GM19468 (cell line): ENCODE data around the gene CHIT1.

Experiments
- ATAC-seq: cut with Tn5 transposase; IDR thresholded peaks from one replicate; pipeline ENCODE4 v1.9.1; 2021; ENCODE audit warnings: mild to moderate bottlenecking, moderate library complexity, moderate number of reproducible peaks; ENCODE audit not compliant: unreplicated experiment; ENCODE audit errors: extremely low read depth

CHIT1 gene

DNA sequence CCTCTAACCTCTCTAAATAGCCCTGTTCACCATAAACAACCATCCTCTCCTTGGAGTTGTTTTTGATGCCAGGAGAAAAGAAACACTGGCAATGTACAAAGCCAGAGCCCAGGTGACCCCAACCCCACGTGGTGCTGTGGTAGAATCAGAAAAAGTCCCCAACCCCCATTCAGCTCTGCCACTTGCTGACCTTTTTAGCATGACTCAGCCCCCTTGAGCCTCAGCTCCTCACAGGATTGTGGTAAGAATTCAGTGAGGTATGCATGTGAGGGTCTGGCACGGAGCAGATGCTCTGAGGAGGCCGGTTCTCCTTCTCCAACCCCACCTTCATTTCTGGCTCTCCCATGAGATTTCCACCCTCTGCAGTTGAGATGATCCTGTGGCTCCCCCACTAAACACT lies 31.8 kb downstream of the CHIT1 start:
- no peak for ATAC-seq

DNA sequence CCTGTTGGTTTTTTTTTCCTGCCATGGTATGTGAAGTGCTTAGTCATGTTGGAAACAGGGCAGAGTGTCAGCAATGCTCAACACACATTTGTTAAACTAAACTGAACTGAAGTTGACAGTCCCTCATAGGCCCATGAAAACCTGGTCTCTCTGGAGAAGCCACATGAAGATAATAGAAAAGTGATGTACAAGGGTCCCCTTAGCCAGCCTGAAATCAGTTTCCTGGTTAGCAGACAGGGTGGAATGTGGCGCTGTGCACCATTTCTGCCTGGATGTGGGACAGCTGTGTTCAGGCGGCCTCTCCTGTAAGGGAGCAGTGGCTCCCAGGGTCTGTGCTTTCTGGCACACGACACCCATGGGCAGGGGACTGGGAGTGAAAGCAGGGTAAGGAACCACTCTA lies 33.1 kb downstream of the CHIT1 start:
- no peak for ATAC-seq

- no peak for ATAC-seq
Observed at GRCh38 chr1:203190949-203191348, 38.5 kb downstream of the CHIT1 start.

- no peak for ATAC-seq
Observed at GRCh38 chr1:203189951-203190352, 39.5 kb downstream of the CHIT1 start.

DNA sequence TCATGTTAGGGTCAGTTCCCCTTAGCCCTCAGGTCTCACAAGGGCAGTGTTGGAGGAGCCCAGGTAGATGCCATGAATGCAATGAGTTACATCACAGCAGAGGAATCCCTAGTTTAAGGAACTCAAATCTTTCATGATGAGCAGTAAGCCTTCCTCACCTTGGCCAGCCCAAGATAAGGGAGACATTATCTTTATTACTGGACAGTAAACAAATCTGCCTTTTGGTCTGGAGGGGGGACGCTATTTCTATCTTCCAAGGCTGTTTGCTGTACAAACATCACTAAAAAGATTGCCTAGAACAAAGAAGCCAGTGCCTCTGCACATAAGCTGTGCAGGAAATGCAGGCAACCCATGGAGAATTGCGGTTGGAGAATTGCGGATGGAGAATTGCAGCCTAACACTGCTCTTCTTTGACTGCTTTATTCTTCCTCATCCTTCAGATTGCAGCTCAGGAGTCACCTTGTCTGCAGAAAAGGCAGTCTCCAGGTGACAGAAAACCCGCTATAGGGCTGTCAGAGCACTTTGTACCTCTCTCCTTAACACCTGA lies 40.7 kb downstream of the CHIT1 start:
- ATAC-seq = no peak

DNA sequence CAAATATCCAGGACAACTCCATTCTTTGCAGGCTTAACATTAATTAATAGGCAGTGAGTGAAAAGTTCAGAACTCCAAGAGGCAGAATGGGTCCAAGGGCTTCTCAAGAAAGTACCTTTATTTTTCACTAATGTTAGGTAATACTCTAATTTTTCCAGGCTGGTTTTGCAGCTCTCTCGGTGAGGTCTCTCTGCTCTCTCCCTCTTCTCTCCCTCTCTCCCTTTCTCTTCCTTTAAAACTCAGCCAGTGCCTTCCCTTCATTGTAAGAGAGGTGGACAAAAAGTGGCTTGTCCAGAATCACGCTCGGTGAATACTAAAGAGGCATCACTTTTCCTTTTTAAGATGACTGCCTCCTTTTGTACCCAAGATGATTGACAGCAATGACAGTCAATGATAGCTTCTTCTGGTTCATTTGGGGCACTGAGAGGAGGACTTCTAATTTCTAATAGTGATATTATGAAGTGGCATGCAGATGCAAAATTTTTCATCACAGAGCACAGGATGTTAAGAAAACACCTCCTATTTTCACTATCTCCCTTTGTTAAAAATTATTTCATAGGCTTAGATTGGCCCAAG lies 41.7 kb downstream of the CHIT1 start:
- ATAC-seq = no peak

DNA sequence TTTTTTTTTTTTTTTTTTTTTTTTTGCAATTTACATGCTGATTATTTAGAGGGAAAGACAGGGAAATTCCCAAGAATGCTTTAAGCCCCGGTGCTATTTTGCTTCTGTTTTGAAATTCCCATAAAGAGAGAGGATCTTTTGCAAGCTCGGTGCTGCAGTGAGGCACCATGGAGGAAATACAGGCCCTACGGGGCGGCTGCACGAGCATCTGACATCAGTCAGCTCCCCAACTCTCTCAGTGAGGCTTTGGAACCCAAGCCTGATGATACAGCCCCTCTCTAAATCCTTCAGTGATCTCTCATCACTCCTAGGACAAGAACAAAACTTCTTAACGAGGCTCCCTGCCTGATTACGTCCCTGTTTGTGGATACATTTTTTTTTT lies 42.2 kb downstream of the CHIT1 start:
- ATAC-seq = no peak

- ATAC-seq = no peak
Observed at GRCh38 chr1:203186446-203187303, 42.8 kb downstream of the CHIT1 start, which contains the start of gene CHI3L1. CHI3L1 (minus strand) TSS chr1:203186704; CDS start chr1:203186623, 81 bp downstream.

DNA sequence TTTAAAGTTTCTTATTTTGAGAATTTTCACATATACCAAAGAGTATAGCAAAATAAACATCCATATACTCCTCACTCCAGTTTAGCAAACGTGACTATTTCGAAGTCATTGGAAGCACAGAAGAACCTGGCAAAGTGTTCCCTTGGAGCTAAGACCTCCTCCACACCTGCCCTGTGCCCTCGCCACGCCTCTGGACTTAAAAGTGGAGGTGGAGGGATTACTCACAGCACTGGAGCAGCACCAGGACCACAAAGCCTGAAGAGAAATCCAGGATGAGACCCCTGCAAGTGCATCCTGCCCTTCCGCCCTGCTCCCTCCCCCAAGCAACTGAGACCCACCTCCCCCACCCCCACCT lies 43.4 kb downstream of the CHIT1 start:
- ATAC-seq = no peak

DNA sequence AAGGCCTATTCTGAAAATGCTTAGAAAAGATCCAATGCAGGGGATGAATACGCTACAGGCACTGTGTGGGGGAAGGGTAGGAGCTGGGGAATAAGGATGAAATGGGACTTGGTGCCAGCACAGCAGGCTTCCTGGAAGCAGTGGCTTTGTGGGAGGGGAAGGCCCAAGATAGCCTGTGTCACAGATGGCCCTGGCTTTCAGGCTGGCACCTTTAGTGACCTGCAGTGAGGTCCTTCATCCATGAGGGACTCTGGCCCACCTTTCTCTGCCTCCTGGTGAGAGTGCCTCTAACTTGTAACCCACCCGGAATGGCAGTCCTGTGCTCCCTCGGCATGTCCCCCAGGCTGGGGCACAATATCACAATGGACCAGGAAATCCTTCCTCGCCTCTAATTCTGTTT lies 43.9 kb downstream of the CHIT1 start:
- no peak for ATAC-seq

DNA sequence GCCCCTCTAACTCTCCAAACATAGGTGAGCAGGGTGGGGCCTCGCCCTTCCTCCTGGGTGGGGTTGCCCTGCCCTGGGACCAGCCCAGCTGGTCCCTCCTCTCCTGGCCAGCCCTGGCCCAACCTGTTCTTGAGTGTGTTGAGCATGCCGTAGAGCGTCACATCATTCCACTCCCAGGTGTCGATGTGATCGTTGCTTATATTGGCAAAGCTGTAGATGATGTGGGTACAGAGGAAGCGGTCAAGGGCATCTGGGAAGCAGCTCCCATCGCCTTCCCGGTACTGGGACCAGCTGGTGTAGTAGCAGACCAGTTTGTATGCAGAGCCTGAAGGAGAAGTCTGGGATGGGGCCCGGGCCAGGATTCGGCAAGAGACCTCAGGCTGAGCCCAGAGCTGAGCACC lies 44.4 kb downstream of the CHIT1 start:
- ATAC-seq = no peak

- no peak for ATAC-seq
Observed at GRCh38 chr1:203184467-203184866, 45.0 kb downstream of the CHIT1 start.

DNA sequence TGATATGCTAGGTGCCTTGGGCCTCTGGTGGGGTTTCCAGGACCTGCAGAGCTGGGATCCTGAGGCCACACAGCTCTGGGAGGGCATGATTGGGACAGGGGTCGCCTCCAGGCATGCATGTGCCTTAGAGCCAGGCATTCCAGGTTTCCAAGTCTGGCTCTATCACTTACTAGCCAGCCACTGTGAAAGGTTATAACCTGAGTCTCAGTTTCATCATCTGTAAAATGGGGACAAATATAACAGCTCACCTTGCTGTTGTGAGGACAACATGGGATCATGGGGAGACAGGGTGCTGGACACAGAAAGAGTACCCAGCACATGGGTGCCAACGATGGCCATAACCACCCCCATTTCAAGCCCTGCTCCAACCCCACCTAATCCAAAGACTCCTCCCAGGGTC lies 45.6 kb downstream of the CHIT1 start:
- ATAC-seq = no peak

- no peak for ATAC-seq
Observed at GRCh38 chr1:203182387-203182953, 47.0 kb downstream of the CHIT1 start.

DNA sequence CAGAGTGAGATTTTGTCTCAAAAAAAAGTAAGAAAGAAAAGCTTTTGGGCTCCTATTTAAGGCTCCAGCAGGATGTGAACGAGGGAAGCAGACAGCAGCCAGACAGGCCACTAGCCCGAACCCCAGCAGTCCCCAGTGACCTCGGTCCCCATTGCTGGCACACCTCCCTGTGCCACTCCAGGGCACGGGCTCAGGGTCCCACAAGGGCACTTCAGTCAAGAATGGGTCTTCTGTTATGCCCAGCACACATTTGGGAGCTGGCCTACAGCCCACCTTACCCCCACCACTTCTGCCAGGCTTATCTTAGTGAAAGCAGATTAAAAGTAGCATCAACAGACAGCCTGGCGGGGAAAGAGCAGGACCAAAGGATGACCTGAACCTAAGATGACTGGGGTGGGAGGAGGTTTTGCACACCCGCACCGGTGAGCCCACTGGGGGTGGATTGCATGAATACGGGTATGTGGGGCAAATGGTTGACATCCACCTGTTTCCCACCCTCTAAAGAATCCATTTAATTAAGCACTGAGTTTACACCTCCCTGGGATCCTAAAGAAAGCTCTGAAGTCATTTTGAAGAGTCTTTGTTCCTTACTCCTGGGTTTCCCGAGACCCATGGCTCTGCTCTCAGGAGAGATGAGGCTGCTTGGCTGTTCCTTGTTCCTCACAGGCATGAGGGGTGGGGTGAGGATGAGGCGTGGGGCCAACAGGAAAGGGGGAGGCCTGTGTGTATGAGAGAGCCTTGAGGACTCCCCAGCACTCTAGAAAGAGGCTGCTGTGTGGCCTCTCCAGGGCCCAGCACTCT lies 47.7 kb downstream of the CHIT1 start:
- ATAC-seq = no peak

DNA sequence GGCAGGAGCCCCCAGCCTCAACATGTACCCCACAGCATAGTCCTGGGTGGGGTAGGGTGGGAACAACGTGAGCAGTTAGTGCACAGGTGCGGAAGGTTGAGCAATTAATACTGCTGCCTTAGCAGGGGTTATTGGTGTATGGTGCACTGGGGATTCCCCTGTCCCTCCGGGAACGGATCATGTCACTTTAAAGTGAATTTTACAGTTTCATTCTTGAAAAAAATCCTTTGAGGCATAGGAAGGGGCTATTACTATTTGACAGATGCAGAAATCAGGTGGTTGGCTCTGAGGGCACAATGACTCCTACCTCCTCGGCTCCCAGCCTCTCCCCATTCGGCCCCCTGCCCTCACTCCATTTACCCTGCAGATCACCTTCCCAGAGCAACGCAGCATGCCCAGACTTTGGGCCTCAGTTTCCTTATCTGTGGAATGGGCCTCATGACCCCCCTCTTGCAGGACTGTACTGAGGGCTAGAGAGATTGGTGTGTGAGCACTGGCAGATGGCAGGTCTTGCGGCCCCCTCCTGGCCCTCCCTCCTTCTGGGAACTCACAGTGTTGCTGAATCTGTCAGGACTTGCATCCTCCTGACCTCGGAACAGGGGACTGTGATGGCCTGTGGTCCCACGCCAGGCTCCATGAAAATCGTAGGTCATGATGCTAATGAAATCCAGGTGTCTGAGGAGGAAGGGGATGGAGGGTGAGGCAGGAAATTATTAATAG lies 48.7 kb downstream of the CHIT1 start:
- ATAC-seq = no peak

GRCh38 chr1:203179667-203180005 lies 49.8 kb downstream of the CHIT1 start:
- no peak for ATAC-seq

DNA sequence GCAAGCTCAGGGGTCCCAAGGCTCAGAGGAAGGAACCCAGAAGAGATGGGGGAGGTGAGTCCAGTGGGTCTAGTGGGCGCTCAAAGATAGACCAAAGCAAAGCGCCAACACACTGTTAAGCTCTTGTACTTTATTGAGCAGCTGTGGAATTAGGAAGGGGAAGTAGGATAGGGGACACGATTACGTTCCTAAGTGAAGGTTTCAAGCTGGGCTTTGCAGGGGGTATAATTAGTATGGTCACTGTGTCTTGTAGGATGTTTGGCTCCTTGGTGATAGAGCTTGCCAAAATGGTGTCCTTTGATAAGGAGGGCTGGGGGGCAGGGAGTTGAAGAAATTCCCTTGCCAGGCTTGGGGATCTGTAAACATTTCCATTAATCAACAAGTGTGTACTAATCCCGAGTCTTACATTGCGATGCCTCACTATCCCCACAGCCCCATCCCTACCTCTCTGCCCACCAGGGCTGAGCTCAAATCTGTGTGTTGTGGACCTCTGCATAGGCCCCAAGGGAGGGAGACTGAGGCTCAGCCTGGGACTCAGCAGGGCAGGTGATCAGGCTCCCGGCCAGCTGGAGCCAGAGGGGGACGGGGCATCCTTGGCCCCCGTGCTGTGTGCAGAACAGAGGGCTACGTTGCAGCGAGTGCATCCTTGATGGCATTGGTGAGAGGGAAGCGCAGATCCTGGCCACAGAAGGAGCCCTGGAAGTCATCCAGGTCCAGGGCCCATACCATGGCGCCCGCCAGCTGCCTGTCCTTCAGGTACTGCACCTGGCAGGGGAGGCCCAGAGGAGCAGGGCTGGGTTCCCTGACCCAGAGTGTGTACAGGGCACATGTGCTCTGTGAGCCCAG lies 50.4 kb downstream of the CHIT1 start:
- ATAC-seq = no peak

DNA sequence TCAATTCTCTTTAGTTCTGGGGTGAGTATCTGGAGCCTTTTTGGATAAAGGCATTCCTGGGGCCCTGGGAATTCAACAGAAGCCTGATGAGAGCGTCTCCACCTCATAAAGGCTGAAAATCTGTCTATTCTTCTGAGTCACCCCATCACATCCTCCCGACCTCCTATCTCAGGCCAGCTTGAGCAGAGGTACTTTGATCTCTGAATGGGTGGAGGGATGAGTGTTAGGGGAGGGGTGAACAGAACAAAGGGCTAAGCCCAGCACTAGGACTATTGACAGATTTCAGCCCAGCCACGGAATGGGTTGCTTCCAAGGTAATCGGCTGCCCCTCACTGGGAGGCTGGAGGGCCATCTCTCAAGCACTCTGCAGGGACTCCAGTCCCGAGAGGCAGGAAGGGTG lies 51.4 kb downstream of the CHIT1 start:
- no peak for ATAC-seq
